Brain pericyte (primary cell): ENCODE measurements around the gene FMN1.

Source experiments
- DNase-seq: peaks from one replicate; pipeline ENCODE4 v3.0.0-alpha.2; 2012; ENCODE audit warnings: low read depth, low spot score

FMN1 gene

DNA sequence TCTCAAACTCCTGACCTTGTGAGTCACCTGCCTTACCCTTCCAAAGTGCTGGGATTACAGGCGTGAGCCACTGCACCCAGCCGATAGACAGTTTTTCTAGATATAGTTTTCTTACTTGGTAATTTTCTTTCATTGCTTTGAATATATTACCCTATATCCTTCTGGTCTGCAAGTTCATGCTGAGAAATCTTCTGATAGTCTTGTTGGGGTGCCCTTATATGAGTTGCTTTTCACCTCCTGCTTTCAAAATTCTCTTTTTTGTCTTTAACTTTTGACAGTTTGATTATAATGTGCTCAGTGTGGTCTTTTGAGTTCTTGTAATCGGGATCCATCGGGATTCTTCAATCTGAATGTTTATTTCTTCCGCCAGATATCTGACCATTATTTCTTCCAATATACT is 259.4 kb downstream of the FMN1 start:
- DNase-seq = no peak

DNA sequence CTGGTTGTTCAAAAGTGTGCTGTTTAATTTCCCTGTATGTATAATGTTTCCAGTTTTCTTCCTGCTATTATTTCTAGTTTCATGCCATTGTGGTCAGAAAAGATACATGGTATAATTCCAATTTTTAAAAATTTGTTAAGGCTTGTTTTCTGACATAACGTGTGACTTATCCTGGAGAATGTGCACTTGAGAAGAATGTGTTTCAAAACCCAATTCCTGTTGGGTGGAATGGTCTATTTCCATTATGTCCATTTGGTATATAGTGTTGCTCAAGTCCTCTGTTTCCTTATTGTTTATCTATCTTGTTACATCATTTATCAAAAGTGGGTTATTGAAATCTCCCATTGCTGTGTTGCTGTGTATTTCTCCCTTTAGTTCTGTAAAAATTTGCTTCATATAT is 261.3 kb downstream of the FMN1 start:
- DNase-seq = no peak

DNA sequence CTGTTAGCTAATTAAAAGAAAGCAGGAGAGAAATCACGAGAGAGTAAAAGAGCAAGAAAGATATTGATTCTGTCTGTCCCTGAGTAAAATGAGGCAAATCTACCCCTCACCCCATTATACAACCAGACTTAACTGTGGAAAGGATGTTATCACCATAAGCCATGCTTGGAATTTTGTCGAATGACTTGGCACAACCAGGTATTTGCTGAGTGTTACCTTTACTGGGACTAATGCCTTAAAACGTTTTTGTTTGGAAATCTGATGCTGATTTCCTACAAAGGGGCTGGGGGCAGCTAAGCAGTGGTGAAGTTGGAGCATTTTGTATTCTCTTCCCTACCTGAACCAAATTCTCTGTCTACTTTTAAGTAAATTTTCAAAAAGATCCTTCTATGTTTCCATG is 265.6 kb downstream of the FMN1 start:
- no peak for DNase-seq

DNA sequence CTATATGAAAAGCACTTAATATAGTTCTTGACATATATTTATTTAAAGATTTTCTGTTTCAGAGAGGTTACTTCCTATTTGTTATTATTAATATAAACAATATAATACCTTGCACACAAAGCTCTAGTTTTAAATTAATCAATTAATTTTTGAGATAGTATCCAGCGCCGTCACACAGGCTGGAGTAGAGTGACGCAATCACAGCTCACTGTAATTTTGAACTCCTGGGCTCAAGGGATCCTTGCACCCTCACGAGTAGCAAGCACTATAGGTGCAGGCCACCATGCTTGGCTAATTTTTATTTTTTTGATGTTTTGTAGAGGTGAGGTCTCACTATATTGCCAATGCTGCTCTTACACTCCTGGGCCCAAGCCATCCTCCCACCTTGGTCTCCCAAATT is 267.4 kb downstream of the FMN1 start:
- no peak for DNase-seq

DNA sequence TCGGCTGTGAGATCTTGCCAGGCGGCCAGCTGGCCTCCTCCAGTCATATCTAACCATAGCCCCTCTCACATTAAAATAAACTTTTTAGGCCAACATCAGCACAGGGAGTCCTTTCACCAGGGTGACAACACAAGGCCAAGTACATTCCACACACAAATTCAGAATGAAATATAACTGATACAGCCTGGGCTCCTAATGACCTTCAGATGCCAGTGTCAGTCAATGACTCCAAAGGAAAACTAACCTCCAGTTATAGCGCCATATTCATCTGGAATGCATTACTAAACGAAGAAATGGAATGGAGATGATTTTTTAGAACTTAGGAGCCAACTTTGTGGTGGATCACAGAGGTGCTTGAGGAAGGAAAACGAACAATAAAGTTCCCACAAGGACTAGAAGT is 271.3 kb downstream of the FMN1 start:
- DNase-seq = no peak

DNA sequence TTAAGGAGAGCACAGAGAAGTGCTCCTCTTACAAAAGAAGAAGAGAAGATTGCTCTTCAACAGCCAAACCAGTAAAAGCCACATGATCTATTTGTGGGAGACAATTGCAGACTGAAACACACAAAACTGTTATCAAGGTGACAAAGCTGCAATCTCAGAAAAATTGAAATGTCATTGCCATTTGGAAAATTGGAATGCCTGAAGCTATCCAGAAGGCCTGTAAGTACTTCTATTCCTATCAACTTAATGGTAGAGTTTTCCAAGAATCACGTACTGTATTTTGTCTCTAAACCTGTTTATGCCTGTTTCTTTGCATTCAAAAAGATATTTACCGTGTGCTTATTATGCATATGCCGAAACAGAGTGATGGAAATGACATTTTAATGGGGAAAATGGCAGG is 272.0 kb downstream of the FMN1 start:
- DNase-seq = no peak

DNA sequence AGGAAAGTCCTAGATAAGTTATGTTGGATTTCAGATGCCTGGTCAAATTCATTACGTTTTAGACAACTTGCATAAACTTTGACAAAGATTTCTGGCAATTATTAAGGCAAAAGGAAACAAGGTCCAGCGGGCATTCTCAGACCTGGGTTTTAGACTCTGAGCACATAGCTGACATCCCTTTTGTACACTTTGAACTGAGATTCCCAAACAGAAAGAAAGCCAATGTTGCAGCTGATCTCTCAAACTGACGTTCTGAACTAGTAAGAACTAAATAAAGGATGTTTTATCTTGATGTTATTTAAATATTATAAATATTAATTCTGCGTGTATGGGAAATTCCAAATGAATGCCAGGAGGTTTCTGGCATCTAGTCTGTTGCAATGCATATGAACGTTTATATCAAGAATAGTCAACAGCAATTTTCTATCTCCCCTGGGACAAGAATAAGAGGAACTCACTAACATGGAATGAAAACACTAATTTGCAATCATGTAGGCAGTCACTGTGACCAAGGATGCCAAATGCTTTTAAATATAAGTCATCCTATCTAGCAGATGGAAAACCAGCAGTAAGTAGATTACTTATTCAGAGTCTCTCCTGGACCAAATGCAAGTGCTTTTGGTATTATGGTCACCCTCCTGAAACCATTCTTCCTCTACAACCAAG is 274.6 kb downstream of the FMN1 start:
- no peak for DNase-seq

DNA sequence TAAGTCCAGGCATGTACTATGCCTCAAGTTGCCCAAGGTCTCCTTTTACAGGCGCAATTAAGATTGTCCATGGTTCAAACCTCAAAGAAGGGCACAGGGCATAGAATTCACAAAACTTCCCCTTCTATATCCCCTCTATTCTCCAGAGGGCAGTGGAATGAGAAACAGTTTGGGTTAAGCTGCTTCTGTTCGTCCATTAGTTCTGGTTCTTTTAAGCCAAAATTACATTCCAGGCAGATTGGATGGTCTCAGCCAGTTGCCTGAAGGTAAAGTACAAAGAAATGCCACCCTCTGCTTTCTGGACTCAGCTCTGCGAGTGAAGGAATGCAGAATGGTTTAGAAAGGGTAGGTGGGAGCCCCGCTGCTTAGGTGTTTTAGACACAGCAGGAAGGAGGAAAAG is 276.0 kb downstream of the FMN1 start:
- no peak for DNase-seq

DNA sequence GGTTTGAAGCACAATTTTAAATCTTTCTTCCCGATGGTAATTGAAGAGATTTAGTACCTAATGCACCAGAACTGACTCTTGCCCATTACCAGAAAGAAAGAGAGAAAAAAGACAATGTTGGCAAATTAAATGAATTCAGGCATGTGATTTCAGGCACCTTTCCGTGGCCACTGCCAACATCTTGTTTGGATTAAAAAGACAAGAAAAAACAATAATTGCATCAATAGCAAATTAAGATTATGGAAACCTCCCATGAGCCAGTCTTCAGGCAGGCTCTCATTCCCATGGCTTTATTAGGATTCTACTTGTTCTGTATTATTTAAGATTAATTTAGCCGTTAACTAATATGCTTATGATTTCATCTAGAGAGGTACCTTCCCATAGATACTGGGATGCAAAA is 283.7 kb downstream of the FMN1 start:
- no peak for DNase-seq

DNA sequence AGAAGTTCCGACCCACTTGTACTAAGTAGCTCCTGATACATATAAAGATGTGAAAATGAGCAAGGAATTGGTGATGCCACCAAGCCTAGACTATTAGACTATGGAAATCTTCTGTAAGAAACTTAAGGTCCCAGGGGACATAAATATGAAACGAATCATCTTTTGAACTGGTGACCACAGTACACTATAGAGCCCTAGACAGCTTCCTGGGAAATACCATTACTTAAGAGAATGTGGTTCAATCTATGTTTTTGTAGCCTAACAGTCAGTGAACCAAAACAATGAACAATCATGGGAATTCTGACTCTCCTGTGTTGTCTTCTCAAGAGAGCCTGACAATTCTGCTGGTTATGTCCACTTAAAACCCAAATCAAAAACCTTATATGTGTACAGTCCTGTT is 285.1 kb downstream of the FMN1 start:
- DNase-seq = peak; percentile 27

DNA sequence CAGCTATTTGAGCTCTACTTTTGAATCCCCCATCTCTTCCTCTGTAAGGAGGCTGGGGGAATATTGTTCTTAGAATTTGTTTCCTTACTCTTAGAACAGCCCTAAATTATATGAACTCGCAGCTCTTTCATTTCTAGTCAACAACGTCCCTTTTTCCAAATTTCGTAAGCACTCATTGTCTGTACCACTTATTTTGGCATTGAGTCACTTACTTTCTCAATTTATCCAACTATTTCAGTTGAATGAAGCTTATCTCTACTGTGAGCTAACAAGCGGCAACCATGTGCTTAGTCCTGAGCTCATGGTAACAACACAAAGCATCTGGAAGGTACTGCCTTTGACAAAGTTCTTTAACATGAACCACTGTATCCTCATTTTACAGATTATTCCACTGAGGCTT is 285.6 kb downstream of the FMN1 start:
- no peak for DNase-seq

DNA sequence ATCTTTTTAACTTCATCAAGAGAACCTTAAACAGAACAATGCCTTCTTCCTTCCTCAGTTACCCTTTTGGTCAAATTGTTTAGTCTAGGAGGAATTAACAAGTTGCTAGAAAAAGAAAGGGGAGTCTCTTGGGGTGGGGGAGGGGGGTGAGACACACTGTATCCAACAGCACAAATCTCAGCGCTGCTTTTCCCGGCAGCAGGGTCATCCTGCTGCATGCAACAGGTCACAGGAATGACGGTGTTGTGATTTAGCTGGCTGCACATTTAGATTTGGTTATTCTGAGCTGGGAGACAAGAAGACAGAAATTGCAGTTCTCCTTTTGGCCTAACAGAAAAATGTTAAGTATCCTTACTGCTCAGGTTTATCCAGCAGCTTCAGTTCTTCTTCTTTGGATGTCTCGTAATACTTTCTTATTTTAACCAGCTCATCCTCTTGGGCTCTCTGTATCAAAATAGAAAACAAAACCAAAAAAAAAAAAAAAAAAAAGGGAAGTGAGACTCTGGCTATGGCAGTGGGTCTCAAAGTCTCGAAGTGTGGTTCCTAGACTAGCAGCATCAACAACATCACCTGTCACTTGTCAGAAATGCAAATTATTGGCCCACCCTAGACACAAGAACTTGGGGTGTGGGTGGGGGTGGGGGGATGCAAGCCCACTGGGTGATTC is 286.2 kb downstream of the FMN1 start:
- DNase-seq = no peak

DNA sequence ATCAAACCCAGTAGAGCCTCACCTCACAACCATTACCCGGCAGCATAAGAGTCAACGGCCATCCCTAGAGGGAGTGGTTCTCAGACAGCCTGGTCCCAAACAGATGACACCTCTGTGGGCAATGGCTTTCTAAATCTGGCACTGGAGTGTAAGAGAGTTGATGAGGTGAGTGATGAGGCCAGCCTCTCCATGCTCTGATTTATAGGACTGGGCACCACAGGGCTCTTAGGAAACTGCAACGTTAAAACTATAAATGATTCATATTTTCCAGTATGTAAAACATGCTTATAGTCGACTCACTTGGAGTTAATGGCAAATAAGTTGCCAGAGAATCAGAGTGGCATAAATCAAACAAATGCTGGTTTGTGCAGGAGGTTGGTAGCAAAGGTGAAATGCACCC is 289.0 kb downstream of the FMN1 start:
- no peak for DNase-seq

DNA sequence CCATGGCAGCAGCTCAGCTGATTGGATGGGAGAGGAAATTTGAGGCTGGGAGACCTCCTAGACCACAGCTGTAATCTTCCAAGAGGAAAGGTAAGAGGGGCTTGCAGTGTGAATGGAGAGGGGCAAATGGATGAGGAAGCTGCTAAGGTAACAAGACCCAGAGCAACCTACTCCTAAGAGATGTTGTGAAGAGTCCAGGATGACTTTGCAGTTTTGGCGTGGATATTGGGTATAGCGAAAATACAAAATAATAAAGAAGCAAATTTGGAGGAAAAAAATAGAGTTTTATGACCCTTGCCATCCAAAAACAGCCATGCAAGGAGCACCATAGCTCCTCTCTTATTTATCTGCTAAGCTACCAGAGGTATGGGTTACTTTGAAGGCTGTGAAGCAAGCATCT is 290.1 kb downstream of the FMN1 start:
- DNase-seq = no peak

DNA sequence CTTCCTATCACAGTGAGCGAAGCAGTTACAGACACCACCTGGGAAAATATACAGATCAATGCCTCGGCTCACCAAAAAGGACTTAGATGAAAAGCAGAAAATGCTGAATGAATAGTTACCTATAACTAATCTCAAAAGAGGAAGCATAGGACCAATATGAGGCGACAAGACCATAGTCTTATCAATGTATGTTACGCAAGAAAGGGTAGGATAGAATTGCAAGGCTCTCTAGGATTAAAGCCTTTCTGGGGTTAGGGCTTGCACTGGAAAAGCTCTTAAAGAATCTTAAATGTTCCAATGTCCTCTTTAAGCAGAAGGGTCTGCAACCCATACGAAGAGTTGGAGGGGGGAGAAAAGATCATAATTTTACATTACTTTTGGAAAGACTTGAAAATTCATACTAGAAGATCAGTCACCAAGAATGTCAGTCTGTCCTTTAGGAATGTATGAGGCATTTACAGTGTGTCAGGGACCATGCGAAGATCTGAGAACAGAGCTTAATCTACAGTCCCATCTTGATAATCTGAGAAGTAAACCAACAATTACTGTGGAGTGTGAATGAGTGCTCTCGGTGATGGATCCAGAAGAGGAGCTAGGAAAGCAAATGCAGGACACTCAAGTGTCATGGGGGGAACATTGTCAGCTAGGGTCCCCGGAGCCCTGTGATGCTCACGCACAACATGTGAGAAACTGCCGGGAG is 290.8 kb downstream of the FMN1 start:
- no peak for DNase-seq

DNA sequence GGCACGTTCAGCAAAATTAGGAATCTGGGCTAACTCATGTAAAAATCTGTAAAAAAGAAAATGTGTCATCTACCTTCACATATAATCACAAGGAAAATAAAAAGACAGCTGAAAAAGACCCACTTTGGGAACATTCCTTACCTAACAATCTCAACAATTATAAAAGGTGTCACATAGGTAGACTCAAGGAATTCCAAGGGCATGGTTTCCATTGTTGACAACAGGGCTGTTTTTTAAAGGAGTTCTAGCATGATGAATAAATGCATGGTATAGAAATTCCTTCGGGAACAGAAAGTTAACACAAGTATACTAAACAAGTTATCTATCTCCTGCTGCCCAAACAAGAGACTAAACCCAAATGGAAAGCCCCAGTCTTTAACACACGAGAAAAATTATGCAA is 292.5 kb downstream of the FMN1 start:
- no peak for DNase-seq

DNA sequence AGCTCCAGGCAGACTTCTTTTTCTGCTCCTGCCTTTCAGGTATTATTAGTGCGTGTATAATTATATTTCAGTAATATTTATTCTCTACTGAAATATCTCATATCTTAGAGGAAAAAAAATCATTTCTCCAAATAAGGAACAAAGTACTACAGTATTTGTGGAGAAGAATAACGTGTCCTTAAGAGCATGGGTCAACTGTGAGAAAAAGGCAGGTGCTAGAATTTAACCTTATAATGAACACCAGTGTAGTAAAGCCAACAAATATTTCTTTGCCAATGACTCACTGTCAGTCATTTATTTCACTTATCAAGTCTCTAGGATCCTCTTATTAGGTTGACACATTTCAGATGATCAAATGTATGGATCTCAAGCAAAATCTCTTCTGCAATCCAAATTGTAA is 293.3 kb downstream of the FMN1 start:
- DNase-seq = no peak

DNA sequence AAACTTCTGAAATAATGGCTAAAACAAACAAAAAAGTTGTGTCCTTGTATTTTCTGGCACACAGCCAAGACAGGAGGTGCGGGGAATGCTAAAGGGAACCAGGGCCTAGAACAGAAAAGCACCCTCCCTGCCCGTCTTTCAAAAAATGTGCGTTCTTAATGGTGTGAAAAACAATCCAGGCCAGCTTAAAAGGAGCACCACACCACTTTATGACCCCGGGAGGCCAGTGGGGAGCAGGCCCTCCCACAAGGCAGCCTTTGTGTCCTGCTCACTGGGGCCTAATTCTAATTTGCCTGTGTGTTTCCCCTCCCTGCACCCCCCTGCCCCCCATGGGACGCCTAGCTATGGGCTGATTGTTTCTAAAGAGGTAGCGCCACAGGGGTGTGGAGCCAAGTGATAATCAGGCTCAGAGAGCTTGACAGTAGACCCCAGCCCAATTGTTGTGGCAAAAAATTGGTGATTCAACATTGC is 295.4 kb downstream of the FMN1 start:
- no peak for DNase-seq

DNA sequence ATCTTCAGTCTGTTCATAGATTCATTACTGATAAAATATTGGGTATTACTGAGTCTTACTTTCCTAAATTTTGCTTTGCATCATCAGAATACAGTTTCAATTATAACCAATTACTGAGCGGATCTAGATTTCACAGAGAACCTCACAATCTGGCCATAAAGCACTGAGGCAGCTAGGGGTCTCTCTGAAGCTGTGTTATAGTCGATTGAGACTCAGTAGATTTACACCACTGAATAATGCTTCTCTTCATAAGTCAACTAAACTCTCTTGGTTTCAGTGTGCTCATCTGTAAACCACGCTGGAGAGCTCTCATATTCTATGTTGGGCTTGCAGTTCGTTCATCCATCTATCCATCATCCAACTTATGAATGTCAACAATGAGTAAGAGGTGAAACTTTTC is 296.1 kb downstream of the FMN1 start:
- no peak for DNase-seq

DNA sequence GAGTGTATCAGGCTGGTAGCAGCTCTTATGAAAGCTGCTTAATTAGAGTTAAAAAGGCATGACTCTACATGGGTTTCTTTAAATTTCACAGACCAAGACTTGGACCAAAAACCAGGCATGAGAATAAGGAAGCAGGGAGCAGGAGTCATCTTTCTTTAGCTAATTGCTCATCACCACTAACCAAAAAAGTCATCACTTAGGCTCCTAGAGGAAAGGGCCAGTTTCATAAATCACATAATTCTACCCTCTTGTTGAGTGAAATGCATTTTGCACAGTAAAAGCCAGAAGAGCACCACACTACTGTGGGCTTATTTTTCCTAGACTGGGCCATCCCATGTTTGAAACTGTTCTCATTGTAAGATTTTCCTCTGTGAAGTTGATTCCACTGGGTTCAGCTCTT is 301.1 kb downstream of the FMN1 start:
- DNase-seq = no peak

DNA sequence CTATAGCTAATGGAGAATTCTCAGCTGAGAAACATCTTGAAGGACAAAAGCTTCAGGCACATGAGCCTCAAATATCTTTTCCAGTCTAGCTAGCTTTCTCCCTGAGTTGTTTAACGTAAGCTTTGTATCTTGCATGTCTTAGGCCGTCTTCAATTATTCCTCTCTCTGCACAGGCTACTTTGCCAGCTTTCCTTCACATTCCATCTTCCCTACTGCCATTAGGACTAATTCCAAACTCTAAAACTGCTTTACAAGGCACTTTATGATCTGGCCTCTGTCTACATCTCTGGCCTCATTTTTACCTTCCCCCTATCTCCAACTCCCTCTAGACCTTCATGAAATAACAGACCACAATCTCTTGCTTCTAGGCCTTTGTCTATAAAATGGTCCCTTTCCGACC is 305.3 kb downstream of the FMN1 start:
- DNase-seq = no peak

DNA sequence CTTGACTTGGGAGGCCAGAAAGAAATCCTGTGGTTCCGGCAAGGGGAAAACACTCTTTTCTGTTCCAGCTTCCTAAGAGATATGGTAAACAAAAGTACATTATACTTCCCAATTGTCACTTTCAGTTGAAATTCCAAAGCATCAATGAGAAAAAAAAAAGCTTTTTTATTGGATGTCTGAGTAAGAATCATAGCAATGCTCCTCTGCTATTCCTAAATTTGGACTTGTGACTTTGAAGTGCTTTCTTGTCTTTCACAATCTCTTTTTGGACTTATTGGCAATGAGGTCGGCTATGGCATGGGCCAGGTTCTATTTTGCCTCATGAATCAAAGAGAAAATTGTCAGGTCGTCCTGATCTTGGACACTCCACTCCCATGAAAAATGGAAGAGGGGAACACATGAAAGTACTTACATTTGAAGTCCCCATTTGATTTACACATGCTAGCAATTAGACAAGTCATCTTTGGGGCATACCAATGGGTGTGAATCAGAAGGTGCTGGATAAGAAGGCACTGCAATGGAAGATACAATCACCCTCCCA is 306.2 kb downstream of the FMN1 start:
- DNase-seq = no peak

DNA sequence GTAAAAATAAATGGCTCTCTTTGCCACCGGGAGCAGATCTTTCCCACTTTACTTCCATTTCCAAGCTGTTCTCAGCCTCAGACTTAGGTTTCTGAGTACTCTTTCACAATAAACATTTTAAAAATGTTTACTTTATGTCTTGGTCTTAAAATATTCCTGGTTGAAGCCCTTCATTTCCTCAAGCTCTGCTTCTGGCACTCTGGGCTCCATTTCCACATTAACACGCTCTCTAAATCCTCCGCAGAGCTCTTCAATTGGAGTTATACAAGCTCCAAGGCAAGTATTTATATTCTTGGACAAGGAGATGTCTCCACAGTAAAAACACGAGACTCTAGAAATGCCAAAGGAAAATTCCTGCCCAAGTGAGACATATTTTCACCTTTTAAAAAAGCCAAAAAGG is 307.4 kb downstream of the FMN1 start:
- DNase-seq = no peak
